ENCODE measurements around the gene DNAH3.
A peak's percentile ranks its signal among the peaks of the same experiment; 100 is the strongest.
"Not testable (repeated sequence)": the region's sequence is repeated elsewhere in the genome, so short reads cannot be mapped to it uniquely, and the experiment has no call there.

DNAH3 gene

DNA sequence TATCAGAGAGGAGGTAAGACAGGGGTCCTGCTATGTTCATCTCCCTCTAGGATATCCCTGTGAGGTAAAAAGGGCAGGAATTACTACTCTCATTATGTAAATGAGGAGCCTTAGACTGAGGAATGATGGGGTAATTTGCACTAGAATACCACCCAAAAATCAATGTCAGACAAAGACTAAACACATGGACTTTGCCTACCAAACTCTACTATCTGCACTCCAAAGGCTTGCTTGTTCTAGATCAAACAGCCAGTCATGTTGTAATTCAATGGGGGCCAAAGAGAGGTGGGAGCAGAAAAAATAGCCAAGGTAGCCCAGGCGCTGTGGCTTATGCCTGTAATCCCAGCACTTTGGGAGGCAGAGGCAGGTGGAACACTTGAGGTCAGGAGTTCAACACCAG, 129.3 kb downstream of the DNAH3 start:
- TF ChIP-seq, protein P1, sequence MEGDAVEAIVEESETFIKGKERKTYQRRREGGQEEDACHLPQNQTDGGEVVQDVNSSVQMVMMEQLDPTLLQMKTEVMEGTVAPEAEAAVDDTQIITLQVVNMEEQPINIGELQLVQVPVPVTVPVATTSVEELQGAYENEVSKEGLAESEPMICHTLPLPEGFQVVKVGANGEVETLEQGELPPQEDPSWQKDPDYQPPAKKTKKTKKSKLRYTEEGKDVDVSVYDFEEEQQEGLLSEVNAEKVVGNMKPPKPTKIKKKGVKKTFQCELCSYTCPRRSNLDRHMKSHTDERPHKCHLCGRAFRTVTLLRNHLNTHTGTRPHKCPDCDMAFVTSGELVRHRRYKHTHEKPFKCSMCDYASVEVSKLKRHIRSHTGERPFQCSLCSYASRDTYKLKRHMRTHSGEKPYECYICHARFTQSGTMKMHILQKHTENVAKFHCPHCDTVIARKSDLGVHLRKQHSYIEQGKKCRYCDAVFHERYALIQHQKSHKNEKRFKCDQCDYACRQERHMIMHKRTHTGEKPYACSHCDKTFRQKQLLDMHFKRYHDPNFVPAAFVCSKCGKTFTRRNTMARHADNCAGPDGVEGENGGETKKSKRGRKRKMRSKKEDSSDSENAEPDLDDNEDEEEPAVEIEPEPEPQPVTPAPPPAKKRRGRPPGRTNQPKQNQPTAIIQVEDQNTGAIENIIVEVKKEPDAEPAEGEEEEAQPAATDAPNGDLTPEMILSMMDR (IDR thresholded peaks at IDR 0.05; ENCODE audit: insufficient read depth, low read length, missing control alignments): no peak
- no peak for DNase-seq (ENCODE audit: low read depth, low spot score)
- ChIA-PET POLR2A (no interaction called here), CTCF (no interaction called here)
- H3K4me3 ChIP-seq (ENCODE audit: low read depth, low read length): no peak overlapping the region

DNA sequence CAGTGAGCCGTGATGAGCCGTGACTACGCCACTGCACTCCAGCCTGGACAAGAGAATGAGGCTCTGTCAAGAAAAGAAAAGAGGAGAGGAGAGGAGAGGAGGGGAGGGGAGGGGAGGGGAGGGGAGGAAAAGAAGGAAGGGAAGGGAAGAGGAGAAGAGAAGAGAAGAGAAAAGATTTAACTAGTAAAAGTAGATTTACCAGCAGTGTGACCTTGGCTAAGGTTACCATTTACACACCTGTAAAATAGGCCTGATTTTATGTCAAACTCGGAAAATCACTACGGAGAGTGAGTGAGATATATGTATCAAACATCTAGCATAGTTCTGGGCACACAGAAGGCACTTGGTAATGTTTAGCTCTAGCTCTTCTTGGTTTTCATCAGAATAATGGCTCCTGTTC, 140.8 kb downstream of the DNAH3 start:
- ChIA-PET POLR2A (no interaction called here), CTCF (interaction anchor here (1.4 to 1.7 kb wide), 2 partner anchors 8 to 144 kb away, joined by 3 to 4 read pairs; no protein-coding TSS in a partner anchor)
- TF ChIP-seq, protein P1 (IDR thresholded peaks at IDR 0.05; ENCODE audit: insufficient read depth, low read length, missing control alignments): no peak
- DNase-seq (ENCODE audit: low read depth, low spot score): no peak
- H3K4me3 ChIP-seq (ENCODE audit: low read depth, low read length): no peak overlapping the region

DNA sequence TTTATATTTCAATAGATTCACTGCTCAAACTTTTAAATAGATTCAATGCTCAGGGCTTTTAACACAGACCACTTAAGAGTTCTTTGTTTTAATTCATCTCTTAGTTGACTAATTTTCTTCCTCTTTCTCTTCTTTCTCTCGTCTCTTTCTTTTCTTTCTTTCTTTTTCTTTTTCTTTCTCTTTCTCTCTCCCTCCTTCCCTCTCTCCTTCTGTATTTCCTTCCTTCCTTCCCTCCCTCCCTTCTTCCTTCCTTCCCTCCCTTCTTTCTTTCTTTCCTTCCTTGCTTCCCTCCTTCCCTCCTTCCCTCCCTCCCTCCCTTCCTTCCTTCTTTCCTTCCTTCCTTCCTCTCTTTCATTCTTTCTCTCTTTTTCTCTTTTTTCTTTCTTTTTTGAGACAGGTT, 145.6 kb downstream of the DNAH3 start:
- TF ChIP-seq, protein P1 (IDR thresholded peaks at IDR 0.05; ENCODE audit: insufficient read depth, low read length, missing control alignments): no peak

GRCh38 chr16:21001262-21001661, 149.4 kb downstream of the DNAH3 start:
- H3K4me3 ChIP-seq (ENCODE audit: low read depth, low read length): no peak overlapping the region
- POLR2A ChIA-PET: no interaction called here
- no peak for DNase-seq (ENCODE audit: low read depth, low spot score)
- TF ChIP-seq, protein P1 (IDR thresholded peaks at IDR 0.05; ENCODE audit: insufficient read depth, low read length, missing control alignments): peak; percentile 19
- CTCF ChIA-PET: interaction anchor here (1.1 to 1.7 kb wide), 3 partner anchors 9 to 152 kb away, joined by 3 to 9 read pairs (median 4); no protein-coding TSS in a partner anchor

More for the DNA sequence above, 145.6 kb downstream of the DNAH3 start:
- no peak overlapping the region for H3K4me3 ChIP-seq (ENCODE audit: low read depth, low read length)
- ChIA-PET POLR2A (no interaction called here), CTCF (no interaction called here)
- no peak for DNase-seq (ENCODE audit: low read depth, low spot score)

DNA sequence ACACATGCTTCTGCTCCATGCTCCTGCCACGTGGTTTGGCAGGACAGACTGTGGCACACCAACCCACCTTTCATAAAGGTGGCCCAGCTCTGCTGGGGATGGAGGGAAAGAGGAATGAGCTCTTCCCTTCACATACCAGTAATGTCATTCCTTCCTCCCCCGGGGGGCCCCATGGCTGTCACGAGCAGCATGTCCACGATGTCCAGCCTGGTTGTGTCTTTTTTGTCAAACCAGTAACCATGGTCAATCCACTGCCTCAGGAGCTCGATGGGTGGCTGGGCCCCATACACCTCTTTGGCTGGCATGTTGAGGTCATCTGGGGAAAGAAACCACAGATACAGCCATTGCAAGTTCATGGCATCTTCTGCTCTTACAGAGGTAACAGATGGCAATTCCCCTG, 153.5 kb downstream of the DNAH3 start:
- H3K4me3 ChIP-seq (ENCODE audit: low read depth, low read length): no peak overlapping the region
- POLR2A ChIA-PET: no interaction called here
- TF ChIP-seq, protein P1 (IDR thresholded peaks at IDR 0.05; ENCODE audit: insufficient read depth, low read length, missing control alignments): no peak
- CTCF ChIA-PET: no interaction called here
- DNase-seq (ENCODE audit: low read depth, low spot score): no peak

GRCh38 chr16:20995711-20996110, 154.9 kb downstream of the DNAH3 start:
- ChIA-PET POLR2A (interaction anchor here (1.0 kb wide), 1 partner anchor 144 kb away, joined by 3 read pairs; no protein-coding TSS in a partner anchor), CTCF (no interaction called here)
- TF ChIP-seq, protein P1 (IDR thresholded peaks at IDR 0.05; ENCODE audit: insufficient read depth, low read length, missing control alignments): no peak
- DNase-seq (ENCODE audit: low read depth, low spot score): no peak
- H3K4me3 ChIP-seq (ENCODE audit: low read depth, low read length): no peak overlapping the region

DNA sequence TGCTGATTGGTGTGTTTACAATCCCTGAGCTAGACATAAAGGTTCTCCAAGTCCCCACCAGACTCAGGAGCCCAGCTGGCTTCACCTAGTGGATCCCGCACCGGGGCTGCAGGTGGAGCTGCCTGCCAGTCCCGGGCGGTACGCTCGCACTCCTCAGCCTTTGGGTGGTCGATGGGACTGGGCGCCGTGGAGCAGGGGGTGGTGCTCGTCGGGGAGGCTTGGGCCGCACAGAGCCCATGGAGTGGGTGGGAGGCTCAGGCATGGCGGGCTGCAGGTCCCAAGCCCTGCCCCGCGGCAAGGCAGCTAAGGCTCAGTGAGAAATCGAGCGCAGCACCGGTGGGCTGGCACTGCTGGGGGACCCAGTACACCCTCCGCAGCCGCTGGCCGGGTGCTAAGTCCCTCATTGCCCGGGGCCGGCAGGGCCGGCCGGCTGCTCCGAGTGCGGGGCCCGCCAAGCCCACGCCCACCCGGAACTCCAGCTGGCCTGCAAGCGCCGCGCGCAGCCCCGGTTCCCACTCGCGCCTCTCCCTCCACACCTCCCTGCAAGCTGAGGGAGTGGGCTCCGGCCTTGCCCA, 161.1 kb downstream of the DNAH3 start:
- DNase-seq (ENCODE audit: low read depth, low spot score); H3K4me3 ChIP-seq (ENCODE audit: low read depth, low read length); CTCF ChIA-PET; POLR2A ChIA-PET: not testable (repeated sequence)
